Natural killer cell treated with Interleukin-12 subunit alpha and Interleukin-12 subunit beta and Interleukin-15 and Interleukin-18, amount 100 ng/mL, for 72 hours (primary cell): ENCODE results near the gene LMBR1. TPM values are rescaled to one million over a fixed set of nuclear protein-coding genes. Genes with fewer than 3 reads are reported as not detected.
A peak's percentile ranks its signal among the peaks of the same experiment; 100 is the strongest.

ENCODE experiments used
- ATAC-seq, 2 donors: fragments of 150-1000 bp; cut with Tn5 transposase in 1 of 2; sonication (Bioruptor Pico), chemical (Tn5 transposase) in 1 of 2; 2 replicates each; pipeline ENCODE4 v1.10.0; 2021
- DNase-seq: peaks from one replicate; pipeline ENCODE4 v3.0.0; 2022; ENCODE audit warnings: low spot score
- H3K27ac Mint-ChIP-seq, 2 donors: 1 replicate in 1 of 2; 2 replicates in 1 of 2; pipeline ENCODE4 v1.8.0; 2022; ENCODE audit warnings: mixed read lengths in 2 of 2, mild to moderate bottlenecking in 1 of 2, moderate library complexity in 1 of 2
- H3K27me3 Mint-ChIP-seq, 2 donors: 1 replicate in 1 of 2; 2 replicates in 1 of 2; pipeline ENCODE4 v1.8.0; 2022; ENCODE audit warnings: mixed read lengths in 2 of 2
- H3K36me3 Mint-ChIP-seq: one replicate; pipeline ENCODE4 v1.8.0; 2022; ENCODE audit warnings: mixed read lengths
- H3K4me1 Mint-ChIP-seq, 2 donors: 1 replicate in 1 of 2; 2 replicates in 1 of 2; pipeline ENCODE4 v1.8.0; 2022; ENCODE audit warnings: low read depth in 2 of 2, mixed read lengths in 2 of 2, mild to moderate bottlenecking in 1 of 2
- H3K4me3 Mint-ChIP-seq: one replicate; pipeline ENCODE4 v1.8.0; 2022; ENCODE audit warnings: mixed read lengths
- H3K9me3 Mint-ChIP-seq: 2 replicates; pipeline ENCODE4 v1.8.0; 2022; ENCODE audit warnings: mixed read lengths
- total RNA-seq, 2 donors: library from RNA; stranded (reverse); gene quantifications; one replicate each; pipeline ENCODE4 v1.2.3, GENCODE V29; 2022

The LMBR1 gene
- total RNA-seq, 2 donors from 2014 or later = 41.7 to 62.4 TPM

DNA sequence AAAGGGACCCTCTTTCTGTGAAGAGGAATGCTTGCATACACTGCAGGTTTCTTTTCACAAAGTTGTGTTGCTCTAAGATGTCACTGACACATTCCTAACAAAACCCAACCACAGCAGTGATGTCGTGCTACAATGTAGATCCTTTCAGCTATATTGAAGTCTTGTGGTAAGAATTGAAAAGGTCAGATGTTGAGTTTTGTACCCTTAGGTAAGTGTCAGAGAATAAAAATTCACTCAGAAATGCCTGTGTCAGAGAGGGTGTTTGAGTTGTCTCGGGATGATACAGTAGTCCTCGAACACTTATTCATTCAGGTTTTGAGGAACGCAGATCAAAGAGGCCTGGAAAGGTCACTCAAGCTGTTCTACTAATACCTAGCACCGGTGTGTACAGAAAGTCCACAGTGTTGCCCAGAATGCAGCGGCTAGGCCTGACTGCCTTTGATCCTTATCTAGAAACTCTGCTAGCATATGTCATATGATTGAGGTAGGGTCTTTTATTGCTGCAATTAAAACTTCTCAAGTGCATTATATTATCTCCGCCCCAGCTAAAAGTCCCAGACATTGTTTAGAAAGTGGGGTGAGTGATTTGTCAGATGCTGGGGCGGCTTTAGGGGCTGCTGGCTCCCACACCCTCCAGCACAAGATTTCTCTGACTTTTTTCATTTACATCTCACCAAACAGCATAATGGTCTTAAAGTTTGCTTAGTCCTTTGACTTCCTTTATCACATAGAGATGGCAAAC lies 226.4 kb downstream of the LMBR1 start:
- Mint-ChIP-seq H3K27me3 (no peaks in the 10 kb centered on the region), H3K4me3 (no peak overlapping the region), H3K9me3 (no peaks in the 10 kb centered on the region), H3K4me1 (peaks cover 0 to 4% of the 10 kb centered on the region in 2 donors), H3K27ac (no peak overlapping the region), H3K36me3 (no peaks in the 10 kb centered on the region)
- no peak for DNase-seq
- ATAC-seq = no peak

DNA sequence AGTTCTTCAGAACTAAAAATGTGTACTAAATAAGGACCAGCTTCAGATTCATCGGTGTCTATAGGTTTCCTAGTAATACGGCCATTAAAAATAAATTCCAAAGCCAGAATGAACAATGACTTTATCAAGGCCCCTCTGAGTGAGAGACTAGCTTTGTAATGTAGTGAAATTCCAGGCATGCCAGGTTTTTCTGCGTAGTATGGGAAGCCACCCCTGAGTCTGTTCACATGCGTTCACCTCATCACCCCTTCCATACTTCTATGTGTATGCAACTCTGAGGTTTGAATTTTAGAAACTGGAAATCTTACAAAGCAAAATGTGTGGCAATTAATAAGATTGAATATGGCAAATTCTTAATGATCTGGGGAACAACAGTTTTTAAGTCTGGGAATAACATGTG lies 227.9 kb downstream of the LMBR1 start:
- DNase-seq = no peak
- H3K4me3 Mint-ChIP-seq = no peak overlapping the region
- peaks cover 0 to 3% of the 10 kb centered on the region in 2 donors for H3K27me3 Mint-ChIP-seq
- no peak overlapping the region for H3K27ac Mint-ChIP-seq
- no peaks in the 10 kb centered on the region for H3K9me3 Mint-ChIP-seq
- no peaks in the 10 kb centered on the region for H3K36me3 Mint-ChIP-seq
- ATAC-seq = no peak
- peaks cover 0 to 4% of the 10 kb centered on the region in 2 donors for H3K4me1 Mint-ChIP-seq

DNA sequence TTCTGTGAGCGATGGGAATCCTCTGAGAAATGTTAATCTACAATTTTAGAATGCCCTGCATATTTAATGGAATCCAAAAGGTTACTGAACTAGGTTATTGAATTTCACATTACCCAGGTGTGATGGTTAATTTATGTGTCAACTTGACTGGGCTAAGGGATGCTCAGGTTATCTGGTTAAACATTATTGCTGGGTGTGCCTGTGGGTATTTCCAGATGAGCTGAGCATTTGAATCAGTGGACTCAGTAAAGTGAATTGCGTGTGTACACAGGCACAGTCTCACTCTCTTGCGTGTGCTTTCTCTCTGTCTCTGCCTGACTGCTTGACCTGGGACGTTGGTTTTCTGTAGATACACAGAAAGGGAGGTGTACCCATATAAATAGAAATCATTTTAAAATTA lies 230.7 kb downstream of the LMBR1 start:
- Mint-ChIP-seq H3K27me3 (peaks cover 6 to 16% of the 10 kb centered on the region in 2 donors), H3K4me3 (no peak overlapping the region), H3K9me3 (no peaks in the 10 kb centered on the region), H3K36me3 (no peaks in the 10 kb centered on the region), H3K27ac (no peak overlapping the region), H3K4me1 (no peaks in the 10 kb centered on the region)
- DNase-seq = no peak
- no peak for ATAC-seq

DNA sequence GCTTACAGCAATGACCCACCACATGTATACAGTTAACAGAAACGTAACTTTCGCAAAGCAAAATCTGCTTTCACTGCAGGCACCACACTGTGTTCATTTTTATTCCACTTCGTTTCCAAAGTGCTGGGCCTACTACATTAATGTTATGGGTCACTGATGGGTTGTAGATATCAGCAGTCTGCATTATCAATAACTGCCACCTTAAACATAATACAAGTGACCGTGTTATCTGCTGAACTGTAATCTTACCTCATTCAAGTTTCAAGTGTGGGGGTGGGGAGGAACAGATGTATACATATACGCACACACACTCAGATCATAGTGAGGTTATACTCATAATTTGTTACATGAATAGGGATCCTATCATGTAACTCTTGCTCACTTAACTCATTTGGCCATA lies 231.3 kb downstream of the LMBR1 start:
- Mint-ChIP-seq H3K9me3 (no peaks in the 10 kb centered on the region), H3K36me3 (no peaks in the 10 kb centered on the region), H3K27ac (no peak overlapping the region), H3K4me1 (no peaks in the 10 kb centered on the region), H3K27me3 (peaks cover 6 to 16% of the 10 kb centered on the region in 2 donors), H3K4me3 (no peak overlapping the region)
- ATAC-seq = no peak
- DNase-seq = no peak

DNA sequence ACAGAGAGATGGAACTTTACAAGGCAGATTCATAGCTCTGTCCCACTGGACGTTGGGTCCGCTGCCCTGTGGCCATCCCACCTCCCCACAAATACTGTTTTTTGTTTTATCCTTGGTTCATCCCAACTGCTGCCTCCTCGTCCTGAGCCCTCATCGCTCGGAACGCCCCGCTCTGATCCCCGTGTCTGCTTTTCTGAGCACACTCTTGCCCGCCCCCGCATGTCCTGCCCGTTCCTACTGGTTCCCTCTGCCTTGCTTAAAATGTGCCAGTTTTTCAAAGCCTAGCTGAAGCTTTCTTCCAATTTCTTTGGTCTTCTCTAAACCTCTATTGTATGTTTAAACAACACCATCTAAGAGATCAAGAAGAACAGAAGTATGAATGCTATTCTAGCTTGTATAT lies 233.0 kb downstream of the LMBR1 start:
- DNase-seq (no peak), ATAC-seq (no peak)
- Mint-ChIP-seq H3K4me1 (no peaks in the 10 kb centered on the region), H3K27ac (no peak overlapping the region), H3K9me3 (no peaks in the 10 kb centered on the region), H3K4me3 (no peak overlapping the region), H3K27me3 (peaks cover 11 to 16% of the 10 kb centered on the region in 2 donors), H3K36me3 (no peaks in the 10 kb centered on the region)

DNA sequence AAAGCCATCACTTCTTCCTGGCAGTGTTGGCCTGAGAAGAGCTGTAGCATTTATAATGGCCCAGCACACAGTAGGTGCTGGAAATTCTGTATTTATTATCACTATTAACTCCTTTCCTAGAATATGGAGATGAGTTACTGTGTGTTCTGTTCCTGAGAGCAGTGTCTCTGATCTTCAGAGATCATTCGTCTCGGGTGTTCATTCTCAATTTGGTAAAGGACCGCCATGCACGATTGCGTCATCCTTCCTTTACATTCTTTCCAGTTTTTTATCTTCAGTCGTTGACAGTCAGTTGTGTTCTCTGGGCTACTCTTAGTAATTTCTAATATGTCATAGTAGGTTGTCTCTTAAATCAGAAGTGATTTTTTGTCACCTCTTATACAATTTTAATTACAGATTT lies 233.8 kb downstream of the LMBR1 start:
- ATAC-seq = no peak
- H3K36me3 Mint-ChIP-seq = no peaks in the 10 kb centered on the region
- peaks cover 14 to 16% of the 10 kb centered on the region in 2 donors for H3K27me3 Mint-ChIP-seq
- DNase-seq = no peak
- no peaks in the 10 kb centered on the region for H3K9me3 Mint-ChIP-seq
- no peak overlapping the region for H3K27ac Mint-ChIP-seq
- H3K4me1 Mint-ChIP-seq = no peaks in the 10 kb centered on the region
- no peak overlapping the region for H3K4me3 Mint-ChIP-seq

DNA sequence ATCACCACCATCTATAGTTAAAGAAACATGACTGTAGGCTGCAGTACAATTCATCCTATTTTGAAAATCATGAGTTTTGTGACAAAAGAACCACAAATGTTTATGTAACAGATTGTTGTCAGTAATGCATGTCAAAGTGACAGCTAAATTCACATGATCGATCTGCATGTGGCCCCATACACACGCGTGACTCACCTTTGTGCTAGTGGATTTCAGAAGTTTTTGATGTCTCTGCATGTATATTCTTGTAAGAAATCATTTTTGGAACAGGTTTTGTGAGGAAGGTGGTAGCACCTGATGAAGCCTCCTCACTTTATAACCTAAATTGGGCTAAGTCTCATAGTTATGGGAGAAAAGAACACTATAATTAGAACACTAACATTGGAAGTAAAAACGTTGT lies 235.3 kb downstream of the LMBR1 start:
- Mint-ChIP-seq H3K27me3 (peaks cover 14 to 20% of the 10 kb centered on the region in 2 donors), H3K27ac (no peak overlapping the region)
- no peak for DNase-seq

DNA sequence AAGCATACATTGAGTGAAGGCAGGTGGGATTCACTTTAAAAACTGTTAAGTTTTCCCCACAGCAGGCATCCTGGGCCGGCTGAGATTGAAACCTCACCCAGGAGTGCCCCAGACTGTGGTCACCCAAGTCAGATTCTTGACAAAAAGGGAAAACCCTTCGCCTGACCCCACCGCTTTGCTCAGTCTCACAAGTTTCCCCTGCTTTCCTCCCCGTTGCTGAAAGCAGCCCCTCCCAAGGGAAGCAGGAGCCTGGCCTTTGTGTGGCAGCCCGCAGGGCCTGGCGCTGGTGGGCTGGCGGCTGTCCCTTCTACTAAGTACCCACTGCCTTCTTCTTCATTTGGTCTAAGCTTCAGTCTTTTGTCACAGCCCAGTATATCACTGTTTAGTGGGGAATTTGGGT lies 236.4 kb downstream of the LMBR1 start:
- no peaks in the 10 kb centered on the region for H3K9me3 Mint-ChIP-seq
- no peaks in the 10 kb centered on the region for H3K36me3 Mint-ChIP-seq
- no peak overlapping the region for H3K27ac Mint-ChIP-seq
- no peak overlapping the region for H3K4me3 Mint-ChIP-seq
- peaks cover 24 to 26% of the 10 kb centered on the region in 2 donors for H3K27me3 Mint-ChIP-seq
- H3K4me1 Mint-ChIP-seq = no peaks in the 10 kb centered on the region
- DNase-seq (no peak), ATAC-seq (no peak)

More for the DNA sequence above, 235.3 kb downstream of the LMBR1 start:
- no peak overlapping the region for H3K4me3 Mint-ChIP-seq
- no peaks in the 10 kb centered on the region for H3K4me1 Mint-ChIP-seq
- H3K36me3 Mint-ChIP-seq = no peaks in the 10 kb centered on the region
- no peak for ATAC-seq
- H3K9me3 Mint-ChIP-seq = no peaks in the 10 kb centered on the region

DNA sequence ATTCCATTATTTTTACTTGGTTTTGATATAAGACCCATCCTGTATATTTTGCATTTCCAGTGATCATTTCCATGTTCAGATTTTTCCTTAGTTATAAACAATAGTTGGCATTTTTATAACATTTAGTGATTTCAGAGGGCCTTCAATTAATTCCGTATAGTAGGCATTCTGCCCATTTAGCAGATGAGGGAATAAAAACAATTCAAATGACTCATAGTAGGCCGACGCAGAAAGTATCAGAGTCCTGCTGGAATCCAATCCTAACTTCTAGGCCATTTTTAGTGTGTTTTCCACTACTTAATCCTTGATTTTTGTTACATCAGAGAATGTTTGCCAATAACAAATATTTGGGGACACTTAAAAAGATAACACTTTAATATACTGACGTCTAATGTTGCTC lies 237.0 kb downstream of the LMBR1 start:
- Mint-ChIP-seq H3K4me1 (no peaks in the 10 kb centered on the region), H3K9me3 (no peaks in the 10 kb centered on the region), H3K27ac (no peak overlapping the region), H3K36me3 (no peaks in the 10 kb centered on the region), H3K27me3 (peaks cover 26 to 29% of the 10 kb centered on the region in 2 donors), H3K4me3 (no peak overlapping the region)
- no peak for ATAC-seq
- DNase-seq = no peak

DNA sequence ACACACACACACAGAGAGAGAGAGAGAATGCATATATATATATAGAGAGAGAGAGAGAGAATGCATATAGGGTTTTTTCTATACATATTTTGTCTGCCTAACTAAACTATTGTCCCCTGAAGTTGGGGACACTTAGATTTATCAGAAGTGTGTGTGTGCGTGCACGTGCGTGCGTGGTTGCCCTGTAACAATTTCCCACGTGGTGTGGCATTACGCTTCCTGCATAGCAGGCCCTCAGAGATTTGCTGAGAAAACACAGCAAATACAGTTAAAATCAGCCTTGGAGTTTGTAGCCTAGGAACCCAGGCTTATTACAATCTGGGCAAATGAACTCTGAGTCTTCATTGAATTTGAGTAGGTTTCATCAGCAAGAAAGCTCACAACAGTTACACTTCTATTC lies 237.7 kb downstream of the LMBR1 start:
- Mint-ChIP-seq H3K4me1 (no peaks in the 10 kb centered on the region), H3K36me3 (no peaks in the 10 kb centered on the region), H3K27ac (no peak overlapping the region), H3K4me3 (no peak overlapping the region), H3K27me3 (peaks cover 27 to 35% of the 10 kb centered on the region in 2 donors), H3K9me3 (no peaks in the 10 kb centered on the region)
- ATAC-seq = no peak
- DNase-seq = no peak

DNA sequence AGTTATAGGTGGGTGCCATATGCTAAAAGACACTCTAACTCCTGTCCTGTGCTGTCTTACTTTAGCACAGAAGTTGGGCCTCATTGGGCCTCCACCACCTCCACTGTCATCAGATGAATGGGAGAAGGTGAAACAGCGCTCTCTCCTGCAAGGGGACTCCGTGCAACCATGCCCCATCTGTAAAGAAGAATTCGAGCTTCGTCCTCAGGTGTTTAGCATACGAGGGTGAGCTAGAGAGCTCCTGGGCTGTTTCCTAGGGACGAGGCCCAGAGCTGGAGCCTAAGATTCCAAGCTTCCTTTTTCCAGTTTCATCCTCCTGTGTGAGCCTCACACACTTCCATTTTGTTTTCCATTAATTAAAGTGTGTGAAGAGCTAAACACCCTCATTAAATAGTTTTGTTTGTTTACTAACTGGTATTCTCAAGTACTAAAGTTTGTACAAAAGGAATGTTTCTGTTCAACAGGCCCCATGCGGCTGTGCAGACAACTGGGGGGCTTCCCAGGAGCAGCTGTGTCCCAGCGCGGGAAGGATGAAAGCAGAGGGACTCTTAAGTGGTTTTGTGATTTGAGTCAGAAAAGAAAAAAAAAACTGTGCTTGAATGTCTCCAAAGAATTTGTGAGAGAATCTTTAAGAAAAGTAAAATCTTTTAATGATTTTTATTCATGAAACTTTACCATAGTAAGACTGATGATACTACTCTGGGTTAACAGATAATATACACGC lies 238.3 kb downstream of the LMBR1 start:
- Mint-ChIP-seq H3K4me1 (no peaks in the 10 kb centered on the region), H3K36me3 (no peaks in the 10 kb centered on the region), H3K9me3 (no peaks in the 10 kb centered on the region), H3K27ac (no peak overlapping the region), H3K4me3 (no peak overlapping the region), H3K27me3 (peaks cover 29 to 38% of the 10 kb centered on the region in 2 donors)
- DNase-seq (no peak), ATAC-seq (no peak)

DNA sequence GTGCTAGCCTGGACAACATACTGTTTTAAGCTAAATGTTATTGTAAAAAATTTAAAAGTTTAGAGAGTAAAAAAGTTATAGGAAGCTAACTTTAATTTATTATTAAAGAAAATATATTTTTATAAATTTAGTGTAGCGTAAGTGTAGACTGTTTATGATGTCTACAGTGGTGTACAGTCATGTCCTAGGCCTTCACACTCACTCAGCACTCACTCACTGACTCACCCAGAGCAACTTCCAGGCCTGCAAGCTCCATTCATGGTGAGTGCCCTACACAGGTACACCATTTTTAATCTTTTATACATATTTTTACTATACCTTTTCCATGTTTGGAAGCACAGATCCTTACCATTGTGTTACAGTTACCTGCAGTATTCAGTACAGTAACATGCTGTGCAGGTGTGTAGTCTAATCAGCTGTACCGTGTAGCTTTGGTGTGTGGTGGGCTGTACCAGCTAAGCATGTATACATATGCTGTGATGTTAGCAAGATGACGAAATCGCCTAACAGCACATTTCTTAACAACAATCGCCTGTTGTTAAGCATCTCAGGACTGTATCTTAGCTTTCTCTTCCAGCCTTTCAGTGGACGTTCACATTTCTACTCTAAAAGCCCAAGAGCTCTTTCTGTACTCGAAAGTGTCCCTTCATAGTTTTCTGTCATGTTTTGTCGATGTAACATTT lies 240.0 kb downstream of the LMBR1 start:
- Mint-ChIP-seq H3K4me3 (no peak overlapping the region), H3K36me3 (no peaks in the 10 kb centered on the region), H3K9me3 (no peaks in the 10 kb centered on the region), H3K27ac (no peak overlapping the region), H3K27me3 (peaks cover 35 to 55% of the 10 kb centered on the region in 2 donors), H3K4me1 (no peaks in the 10 kb centered on the region)
- DNase-seq = no peak
- no peak for ATAC-seq

DNA sequence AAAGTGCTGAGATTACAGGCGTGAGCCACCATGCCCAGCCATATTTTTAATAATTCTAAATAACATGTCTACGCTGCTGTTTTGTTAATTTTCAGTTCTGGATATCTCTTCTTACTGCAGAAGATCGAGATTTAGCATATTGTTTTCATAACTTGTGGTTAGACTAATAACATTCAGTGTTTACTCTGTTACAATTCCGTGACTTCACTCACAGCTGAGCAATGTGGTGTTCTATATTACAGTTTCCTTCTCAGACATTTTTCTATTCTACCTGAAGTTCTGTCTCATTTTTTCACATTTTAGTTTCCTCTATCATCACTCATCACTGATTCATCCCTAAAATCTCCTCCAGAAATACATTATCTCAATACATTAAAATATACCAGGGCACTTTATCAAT lies 241.5 kb downstream of the LMBR1 start:
- H3K4me1 Mint-ChIP-seq = no peaks in the 10 kb centered on the region
- ATAC-seq (no peak), DNase-seq (no peak)
- no peak overlapping the region for H3K27ac Mint-ChIP-seq
- peaks cover 38 to 57% of the 10 kb centered on the region in 2 donors for H3K27me3 Mint-ChIP-seq
- H3K9me3 Mint-ChIP-seq = peaks cover 3% of the 10 kb centered on the region
- no peaks in the 10 kb centered on the region for H3K36me3 Mint-ChIP-seq
- H3K4me3 Mint-ChIP-seq = no peak overlapping the region

DNA sequence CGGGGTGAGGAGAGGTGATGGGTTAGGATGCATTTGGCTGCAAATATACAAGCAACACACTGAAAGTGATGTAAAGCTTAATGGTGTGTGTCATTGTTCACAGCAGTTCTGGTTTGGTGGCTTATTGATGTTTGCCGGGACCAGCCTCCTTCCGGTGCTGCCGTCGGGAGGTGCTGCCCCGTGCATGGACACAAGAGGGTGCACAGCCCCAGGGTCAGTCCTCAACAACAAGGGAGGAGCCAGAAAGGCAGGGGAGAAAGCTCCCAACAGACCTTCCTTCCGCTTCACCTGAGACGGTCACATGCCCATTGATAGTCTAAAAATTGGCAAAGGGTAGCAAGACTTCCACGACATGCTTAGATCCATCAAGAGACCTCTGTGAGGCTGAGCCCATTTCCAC lies 242.9 kb downstream of the LMBR1 start:
- no peaks in the 10 kb centered on the region for H3K36me3 Mint-ChIP-seq
- H3K27me3 Mint-ChIP-seq = peaks cover 44 to 60% of the 10 kb centered on the region in 2 donors
- DNase-seq = no peak

More for the DNA sequence above, 242.9 kb downstream of the LMBR1 start:
- Mint-ChIP-seq H3K27ac (no peak overlapping the region), H3K4me1 (no peaks in the 10 kb centered on the region), H3K9me3 (peaks cover 3% of the 10 kb centered on the region), H3K4me3 (no peak overlapping the region)
- peak in 1 of 2 donors; percentile 43 for ATAC-seq
